Effector memory CD8-positive, alpha-beta T cell (primary cell): ENCODE measurements around the gene TRAF1.
A peak's percentile ranks its signal among the peaks of the same experiment; 100 is the strongest.

Experiments used
- ATAC-seq: fragments of 150-1000 bp; cut with Tn5 transposase; replicated peaks from 2 replicates; pipeline ENCODE4 v1.10.0; 2021; ENCODE audit warnings: mild to moderate bottlenecking, moderate library complexity
- DNase-seq, 3 experiments: peaks; one replicate each; pipeline ENCODE4 v3.0.0; 2021
- H3K27ac Mint-ChIP-seq, 2 donors: one replicate each; pipeline ENCODE4 v1.8.0; 2022; ENCODE audit warnings: mild to moderate bottlenecking in 2 of 2, mixed read lengths in 2 of 2, moderate library complexity in 2 of 2
- H3K27me3 Mint-ChIP-seq, 2 donors: one replicate each; pipeline ENCODE4 v1.8.0; 2022; ENCODE audit warnings: mixed read lengths in 2 of 2
- H3K36me3 Mint-ChIP-seq: one replicate; pipeline ENCODE4 v1.8.0; 2022; ENCODE audit warnings: mild to moderate bottlenecking, moderate library complexity, mixed read lengths; ENCODE audit not compliant: insufficient read depth
- H3K4me1 Mint-ChIP-seq, 2 donors: one replicate each; pipeline ENCODE4 v1.8.0; 2022; ENCODE audit warnings: low read depth in 2 of 2, mixed read lengths in 2 of 2
- H3K4me3 Mint-ChIP-seq, 2 donors: one replicate each; pipeline ENCODE4 v1.8.0; 2022; ENCODE audit warnings: mild to moderate bottlenecking in 2 of 2, mixed read lengths in 2 of 2, moderate library complexity in 2 of 2
- H3K9me3 Mint-ChIP-seq, 2 donors: one replicate each; pipeline ENCODE4 v1.8.0; 2022; ENCODE audit warnings: mixed read lengths in 2 of 2

TRAF1 gene

GRCh38 chr9:120869360-120869687 is 57.3 kb downstream of the TRAF1 start:
- Mint-ChIP-seq H3K27ac (peak overlapping the region; percentile 81 to 92), H3K4me1 (peaks cover 20 to 21% of the 10 kb centered on the region in 2 donors)

GRCh38 chr9:120868676-120869359 is 57.8 kb downstream of the TRAF1 start:
- H3K4me3 Mint-ChIP-seq = peak overlapping the region; percentile 81 to 88
- ATAC-seq = peak; percentile 83
- H3K27ac Mint-ChIP-seq = peak overlapping the region; percentile 81 to 92
- peaks cover 30% of the 10 kb centered on the region for H3K36me3 Mint-ChIP-seq
- H3K27me3 Mint-ChIP-seq = no peaks in the 10 kb centered on the region
- H3K4me1 Mint-ChIP-seq = peaks cover 19 to 20% of the 10 kb centered on the region in 2 donors
- peak; percentile 94 to 96 (median 95) for DNase-seq
- no peaks in the 10 kb centered on the region for H3K9me3 Mint-ChIP-seq

More at GRCh38 chr9:120869360-120869687, 57.3 kb downstream of the TRAF1 start:
- ATAC-seq = no peak
- Mint-ChIP-seq H3K4me3 (peak overlapping the region; percentile 81 to 88), H3K9me3 (no peaks in the 10 kb centered on the region), H3K36me3 (peaks cover 32% of the 10 kb centered on the region), H3K27me3 (no peaks in the 10 kb centered on the region)
- DNase-seq = no peak

- peak; percentile 50 for ATAC-seq
- Mint-ChIP-seq H3K36me3 (peaks cover 29% of the 10 kb centered on the region), H3K4me1 (peaks cover 15 to 19% of the 10 kb centered on the region in 2 donors), H3K27ac (peak overlapping the region; percentile 81 to 92), H3K9me3 (no peaks in the 10 kb centered on the region), H3K4me3 (peak overlapping the region; percentile 81 to 88), H3K27me3 (no peaks in the 10 kb centered on the region)
- no peak for DNase-seq
These were observed 58.3 kb downstream of the TRAF1 start for GRCh38 chr9:120868339-120868675.

GRCh38 chr9:120867676-120868338 is 58.8 kb downstream of the TRAF1 start:
- no peak for DNase-seq
- Mint-ChIP-seq H3K27me3 (no peaks in the 10 kb centered on the region), H3K27ac (peak overlapping the region; percentile 81 to 92), H3K4me1 (peaks cover 11 to 16% of the 10 kb centered on the region in 2 donors), H3K9me3 (no peaks in the 10 kb centered on the region), H3K36me3 (peaks cover 27% of the 10 kb centered on the region), H3K4me3 (peak overlapping the region; percentile 81 to 88)
- no peak for ATAC-seq

- Mint-ChIP-seq H3K4me1 (peaks cover 11 to 16% of the 10 kb centered on the region in 2 donors), H3K27me3 (no peaks in the 10 kb centered on the region), H3K9me3 (no peaks in the 10 kb centered on the region), H3K4me3 (no peak overlapping the region), H3K27ac (peak overlapping the region in 1 of 2 donors; percentile 67), H3K36me3 (peaks cover 17% of the 10 kb centered on the region)
- ATAC-seq (no peak), DNase-seq (no peak)
These were observed 59.9 kb downstream of the TRAF1 start for GRCh38 chr9:120866651-120867050.

- Mint-ChIP-seq H3K36me3 (peaks cover 13% of the 10 kb centered on the region), H3K4me3 (no peak overlapping the region)
These were observed 60.8 kb downstream of the TRAF1 start for GRCh38 chr9:120865809-120866208.

GRCh38 chr9:120865176-120865575 is 61.4 kb downstream of the TRAF1 start:
- peaks cover 11 to 16% of the 10 kb centered on the region in 2 donors for H3K4me1 Mint-ChIP-seq
- H3K27ac Mint-ChIP-seq = peak overlapping the region in 1 of 2 donors; percentile 29

More at GRCh38 chr9:120865809-120866208, 60.8 kb downstream of the TRAF1 start:
- Mint-ChIP-seq H3K27ac (no peak overlapping the region), H3K27me3 (no peaks in the 10 kb centered on the region), H3K9me3 (no peaks in the 10 kb centered on the region), H3K4me1 (peaks cover 11 to 16% of the 10 kb centered on the region in 2 donors)
- DNase-seq (no peak), ATAC-seq (no peak)

GRCh38 chr9:120864719-120865118 is 61.9 kb downstream of the TRAF1 start:
- no peak for ATAC-seq
- Mint-ChIP-seq H3K27me3 (no peaks in the 10 kb centered on the region), H3K36me3 (peaks cover 20% of the 10 kb centered on the region), H3K27ac (peak overlapping the region in 1 of 2 donors; percentile 29), H3K4me3 (no peak overlapping the region), H3K4me1 (peaks cover 11 to 14% of the 10 kb centered on the region in 2 donors), H3K9me3 (no peaks in the 10 kb centered on the region)
- no peak for DNase-seq

More at GRCh38 chr9:120865176-120865575, 61.4 kb downstream of the TRAF1 start:
- H3K4me3 Mint-ChIP-seq = no peak overlapping the region
- H3K27me3 Mint-ChIP-seq = no peaks in the 10 kb centered on the region
- DNase-seq (no peak), ATAC-seq (no peak)
- H3K9me3 Mint-ChIP-seq = no peaks in the 10 kb centered on the region
- H3K36me3 Mint-ChIP-seq = peaks cover 16% of the 10 kb centered on the region

- peak overlapping the region in 1 of 2 donors; percentile 49 for H3K27ac Mint-ChIP-seq
- ATAC-seq (no peak), DNase-seq (no peak)
- peaks cover 7% of the 10 kb centered on the region in 2 donors for H3K4me1 Mint-ChIP-seq
- no peak overlapping the region for H3K4me3 Mint-ChIP-seq
- no peaks in the 10 kb centered on the region for H3K9me3 Mint-ChIP-seq
- peaks cover 17% of the 10 kb centered on the region for H3K36me3 Mint-ChIP-seq
- no peaks in the 10 kb centered on the region for H3K27me3 Mint-ChIP-seq
These were observed 62.8 kb downstream of the TRAF1 start for GRCh38 chr9:120863833-120864232.

- no peak for ATAC-seq
- H3K9me3 Mint-ChIP-seq = no peaks in the 10 kb centered on the region
- DNase-seq = no peak
- H3K27ac Mint-ChIP-seq = no peak overlapping the region
- H3K4me3 Mint-ChIP-seq = no peak overlapping the region
- no peaks in the 10 kb centered on the region for H3K27me3 Mint-ChIP-seq
- H3K36me3 Mint-ChIP-seq = peaks cover 29% of the 10 kb centered on the region
- peaks cover 0 to 2% of the 10 kb centered on the region in 2 donors for H3K4me1 Mint-ChIP-seq
These were observed 64.1 kb downstream of the TRAF1 start for GRCh38 chr9:120862452-120862851.

- ATAC-seq (no peak), DNase-seq (no peak)
- no peaks in the 10 kb centered on the region for H3K27me3 Mint-ChIP-seq
- H3K4me3 Mint-ChIP-seq = no peak overlapping the region
- H3K27ac Mint-ChIP-seq = peak overlapping the region in 1 of 2 donors; percentile 81
- H3K36me3 Mint-ChIP-seq = peaks cover 32% of the 10 kb centered on the region
- H3K9me3 Mint-ChIP-seq = no peaks in the 10 kb centered on the region
- H3K4me1 Mint-ChIP-seq = peaks cover 0 to 4% of the 10 kb centered on the region in 2 donors
These were observed 64.7 kb downstream of the TRAF1 start for GRCh38 chr9:120861935-120862334.

- peaks cover 0 to 4% of the 10 kb centered on the region in 2 donors for H3K4me1 Mint-ChIP-seq
- ATAC-seq = no peak
These were observed 66.5 kb downstream of the TRAF1 start for GRCh38 chr9:120860083-120860482.

GRCh38 chr9:120859361-120859760 is 67.2 kb downstream of the TRAF1 start:
- DNase-seq (no peak), ATAC-seq (no peak)
- Mint-ChIP-seq H3K4me3 (no peak overlapping the region), H3K27me3 (no peaks in the 10 kb centered on the region), H3K27ac (no peak overlapping the region), H3K9me3 (no peaks in the 10 kb centered on the region), H3K36me3 (peaks cover 38% of the 10 kb centered on the region), H3K4me1 (peaks cover 0 to 7% of the 10 kb centered on the region in 2 donors)

More at GRCh38 chr9:120860083-120860482, 66.5 kb downstream of the TRAF1 start:
- Mint-ChIP-seq H3K27me3 (no peaks in the 10 kb centered on the region), H3K9me3 (no peaks in the 10 kb centered on the region), H3K27ac (peak overlapping the region; percentile 24 to 81), H3K36me3 (peaks cover 40% of the 10 kb centered on the region), H3K4me3 (no peak overlapping the region)
- no peak for DNase-seq

- Mint-ChIP-seq H3K27me3 (no peaks in the 10 kb centered on the region), H3K36me3 (peaks cover 42% of the 10 kb centered on the region), H3K27ac (peak overlapping the region; percentile 33 to 88), H3K4me3 (no peak overlapping the region), H3K4me1 (peaks cover 0 to 7% of the 10 kb centered on the region in 2 donors), H3K9me3 (no peaks in the 10 kb centered on the region)
- ATAC-seq = no peak
- DNase-seq = no peak
These were observed 68.7 kb downstream of the TRAF1 start for GRCh38 chr9:120857902-120858301.
